Islet precursor cell (in vitro differentiated cells): ENCODE measurements around the gene LRRFIP1.
A peak's percentile ranks its signal among the peaks of the same experiment; 100 is the strongest.

Experiments used
- DNase-seq: peaks from one replicate; pipeline ENCODE4 v3.0.0-alpha.2; 2018

Gene LRRFIP1

DNA sequence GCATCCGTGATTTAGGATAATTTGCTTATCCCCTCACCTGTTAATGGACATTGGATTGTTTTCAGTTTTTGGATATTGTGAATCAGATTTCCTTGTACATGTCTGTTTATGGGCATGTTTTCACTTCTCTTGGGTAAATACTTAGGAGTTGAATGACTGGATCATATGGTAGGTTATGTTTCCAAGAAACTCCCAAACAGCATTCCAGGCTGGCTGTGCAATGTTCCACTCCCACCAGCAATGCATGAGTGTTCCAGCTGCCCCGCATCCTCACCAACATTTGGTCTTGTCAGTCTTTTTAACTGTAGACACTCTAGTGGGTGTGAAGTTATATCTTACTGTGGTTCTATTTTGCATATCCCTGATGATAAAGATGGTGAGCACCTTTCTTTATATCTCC is 8.9 kb upstream of the LRRFIP1 start:
- no peak for DNase-seq

DNA sequence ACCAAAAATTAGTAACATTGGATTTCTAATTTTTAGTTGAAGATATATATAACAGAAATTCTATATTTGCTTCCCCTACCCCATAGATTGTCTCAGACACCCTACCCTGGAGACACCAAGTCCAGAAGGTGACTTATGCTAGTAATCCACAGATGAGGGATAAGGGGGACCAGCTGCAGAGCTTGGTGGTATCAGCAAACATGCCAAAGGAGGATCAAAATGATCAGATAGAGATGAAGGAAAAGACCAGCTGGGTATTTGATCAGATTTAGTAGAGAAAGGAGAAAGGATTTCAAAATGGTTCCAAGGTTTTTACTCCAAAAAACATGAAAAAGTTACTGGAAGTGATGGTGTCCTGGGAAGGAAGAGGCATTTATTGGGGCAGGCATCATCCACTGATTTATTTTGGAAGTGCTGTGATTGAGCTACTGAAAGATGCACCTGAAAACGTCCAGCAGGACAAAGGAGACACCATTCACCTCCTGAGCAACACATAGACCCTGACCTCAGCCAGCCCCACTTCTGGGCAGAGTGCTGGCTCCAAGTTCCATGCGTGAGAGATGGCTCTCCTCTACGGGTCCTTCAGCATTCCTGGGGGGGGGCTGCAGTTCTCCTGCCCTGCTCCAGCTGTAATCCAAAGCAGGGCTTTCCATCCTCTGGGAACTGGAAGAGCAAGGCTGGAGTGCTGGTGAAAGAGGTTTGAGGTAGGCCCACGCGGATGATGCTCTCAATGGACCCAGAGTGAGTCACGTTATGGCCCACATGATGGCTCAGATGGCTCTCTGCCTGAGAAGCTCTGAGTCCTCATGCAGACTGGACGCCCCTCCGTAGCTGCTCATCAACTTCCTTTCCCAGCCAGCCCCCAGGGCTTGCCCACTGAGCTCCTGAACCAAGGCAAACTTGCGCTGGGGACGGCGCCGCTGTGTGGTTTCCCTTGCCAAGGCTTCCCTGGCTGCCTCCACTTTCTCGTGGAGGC is 3.7 kb upstream of the LRRFIP1 start:
- DNase-seq, result peak; percentile 53

DNA sequence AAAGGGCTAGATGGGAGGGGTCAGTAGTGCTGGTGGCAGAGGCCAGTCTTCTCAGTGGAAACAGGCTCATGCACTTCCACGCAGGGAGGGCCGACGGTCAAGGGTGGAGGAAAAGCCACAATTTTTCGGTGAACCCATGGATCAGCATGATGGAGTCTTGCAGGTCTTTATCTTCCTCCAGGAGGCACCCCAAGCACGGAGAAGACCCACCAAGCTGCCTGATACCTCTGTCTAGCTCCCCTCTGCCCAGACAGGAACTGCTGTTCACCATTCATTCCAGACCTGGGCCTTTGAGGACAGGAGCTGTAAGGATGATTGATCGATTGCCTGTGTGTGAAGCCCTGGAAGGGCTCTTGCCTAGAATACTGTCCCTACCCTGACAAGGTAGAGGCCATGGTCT is 2.8 kb upstream of the LRRFIP1 start:
- no peak for DNase-seq

DNA sequence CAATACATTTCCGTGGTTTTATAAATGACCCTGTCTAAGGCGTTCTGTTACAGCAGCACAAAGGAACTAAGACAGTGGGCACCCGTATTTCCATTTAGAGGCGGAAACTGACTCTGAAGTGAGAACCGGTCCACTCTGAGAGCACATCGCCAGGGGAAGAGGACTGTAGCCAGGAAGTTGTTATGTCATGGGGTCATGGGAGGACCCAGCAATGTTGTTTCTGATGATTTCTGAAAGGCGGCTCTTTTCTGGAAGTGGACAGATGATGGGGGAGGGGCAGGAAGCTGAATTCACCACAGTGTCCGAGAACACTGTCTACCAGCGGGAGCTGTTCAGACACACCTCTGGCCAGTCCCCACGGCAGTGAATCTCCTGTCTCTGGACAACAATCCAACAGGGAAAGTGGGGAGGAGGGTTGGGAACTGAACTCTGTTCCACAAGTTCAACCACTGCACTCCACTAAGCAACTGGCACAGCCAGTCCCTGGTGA is 2.1 kb upstream of the LRRFIP1 start:
- DNase-seq, result peak; percentile 38

GRCh38 chr2:237625777-237626176 is 1.6 kb upstream of the LRRFIP1 start:
- DNase-seq, result no peak

DNA sequence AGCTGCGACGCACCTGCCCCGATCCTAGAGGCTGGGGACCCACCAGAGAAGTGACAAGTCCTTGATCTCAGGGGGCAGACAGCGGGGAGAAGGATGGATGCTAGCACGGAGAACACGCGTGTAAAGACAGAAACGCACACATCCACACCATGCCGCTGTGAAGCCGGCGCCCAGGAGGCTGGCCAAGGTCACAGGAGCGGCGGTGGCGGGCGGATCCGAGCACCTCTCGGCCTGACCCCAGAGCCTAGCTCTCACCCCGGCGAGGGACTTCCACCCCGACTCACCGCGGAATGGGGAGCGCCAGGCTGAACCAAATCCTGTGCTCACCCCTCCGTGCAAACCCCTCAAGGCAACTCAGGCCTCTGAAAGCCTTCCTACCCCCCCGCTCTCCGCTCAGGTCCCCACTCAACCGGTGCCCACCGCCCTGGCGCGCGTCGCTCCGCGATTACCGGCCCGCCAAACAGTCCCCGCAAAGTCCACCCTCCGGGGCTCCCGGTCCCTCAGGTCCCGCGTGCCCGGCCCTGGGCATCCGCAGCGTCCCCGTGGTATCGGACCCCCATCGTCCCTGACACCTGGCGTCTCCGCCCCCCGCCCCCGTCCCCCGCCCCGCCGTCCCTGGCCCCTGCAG is 460 bp upstream of the LRRFIP1 start:
- DNase-seq, result peak; percentile 57

GRCh38 chr2:237628247-237629187 is 1.1 kb downstream of the LRRFIP1 start:
- DNase-seq, result no peak

DNA sequence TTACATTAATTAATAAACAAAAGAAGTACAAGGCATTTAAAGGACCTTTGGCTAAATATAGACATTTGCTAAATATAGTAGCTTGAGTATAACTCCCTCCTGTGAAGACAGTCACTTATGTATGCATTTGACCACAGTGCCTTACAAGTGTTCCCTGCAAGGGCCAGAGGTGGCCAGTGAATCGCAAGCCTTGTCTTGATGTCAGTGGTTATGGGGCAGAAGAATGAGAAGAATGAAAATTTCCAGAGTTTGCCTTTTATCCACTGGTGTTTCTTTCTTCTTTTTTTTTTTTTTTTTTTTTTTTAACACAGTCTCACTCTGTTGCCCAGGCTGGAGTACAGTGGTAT is 1.8 kb downstream of the LRRFIP1 start:
- no peak for DNase-seq

DNA sequence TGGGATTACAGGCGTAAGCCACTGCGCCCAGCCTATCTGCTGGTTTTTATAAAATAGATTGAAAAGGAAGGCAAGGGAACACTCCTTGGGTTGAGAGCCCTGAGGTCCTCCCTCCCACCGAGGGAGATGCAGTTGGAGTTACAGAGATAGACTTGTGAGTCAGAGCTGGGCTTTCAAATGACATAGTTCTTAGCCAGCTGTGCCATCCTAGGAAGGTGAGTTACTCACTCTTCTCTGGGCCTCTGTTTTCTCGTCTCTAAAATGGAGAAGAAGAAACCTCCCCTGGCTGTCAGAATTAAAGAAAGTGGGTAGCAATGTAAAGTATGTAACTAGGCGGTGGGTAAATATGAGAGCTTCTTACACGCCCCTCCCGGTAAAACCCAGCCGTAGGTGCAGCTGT is 2.4 kb downstream of the LRRFIP1 start:
- no peak for DNase-seq

DNA sequence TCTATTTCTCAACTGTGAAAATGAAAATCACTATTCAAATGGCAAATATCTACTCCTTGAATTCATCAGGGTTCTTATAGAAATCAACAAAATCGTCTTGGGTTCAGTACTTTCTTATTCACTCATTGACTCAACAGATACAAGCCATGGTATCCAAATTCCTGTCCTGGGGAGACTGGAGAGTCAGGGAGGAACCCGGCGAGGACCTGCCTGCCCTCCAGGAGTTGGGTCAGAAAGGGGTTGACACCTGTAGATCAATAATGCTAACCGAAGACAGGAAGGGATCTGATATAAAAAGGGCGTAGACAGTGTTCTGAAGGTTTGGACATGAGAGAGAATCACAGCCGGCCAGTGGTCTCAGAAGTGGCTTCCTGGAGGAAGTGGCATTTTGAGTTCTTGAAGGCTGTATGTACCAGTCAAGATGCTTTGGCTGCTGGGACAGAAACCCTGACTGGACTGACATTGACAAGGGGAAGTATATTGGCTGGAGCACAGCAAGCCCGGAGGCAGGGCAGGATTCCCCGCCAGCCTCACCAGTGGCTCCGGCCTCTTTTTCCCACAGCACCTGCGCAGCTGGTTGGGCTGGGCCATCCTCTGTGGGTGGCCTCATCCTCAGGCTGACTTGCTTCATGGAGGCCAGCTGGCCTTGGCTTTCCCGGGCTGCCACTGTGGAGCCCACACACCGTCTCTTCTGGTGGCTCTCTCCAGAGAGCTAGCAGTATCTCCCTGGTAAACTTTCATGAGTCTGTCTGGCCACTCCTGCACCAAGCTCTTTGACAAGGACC is 3.0 kb downstream of the LRRFIP1 start:
- peak; percentile 51 for DNase-seq

DNA sequence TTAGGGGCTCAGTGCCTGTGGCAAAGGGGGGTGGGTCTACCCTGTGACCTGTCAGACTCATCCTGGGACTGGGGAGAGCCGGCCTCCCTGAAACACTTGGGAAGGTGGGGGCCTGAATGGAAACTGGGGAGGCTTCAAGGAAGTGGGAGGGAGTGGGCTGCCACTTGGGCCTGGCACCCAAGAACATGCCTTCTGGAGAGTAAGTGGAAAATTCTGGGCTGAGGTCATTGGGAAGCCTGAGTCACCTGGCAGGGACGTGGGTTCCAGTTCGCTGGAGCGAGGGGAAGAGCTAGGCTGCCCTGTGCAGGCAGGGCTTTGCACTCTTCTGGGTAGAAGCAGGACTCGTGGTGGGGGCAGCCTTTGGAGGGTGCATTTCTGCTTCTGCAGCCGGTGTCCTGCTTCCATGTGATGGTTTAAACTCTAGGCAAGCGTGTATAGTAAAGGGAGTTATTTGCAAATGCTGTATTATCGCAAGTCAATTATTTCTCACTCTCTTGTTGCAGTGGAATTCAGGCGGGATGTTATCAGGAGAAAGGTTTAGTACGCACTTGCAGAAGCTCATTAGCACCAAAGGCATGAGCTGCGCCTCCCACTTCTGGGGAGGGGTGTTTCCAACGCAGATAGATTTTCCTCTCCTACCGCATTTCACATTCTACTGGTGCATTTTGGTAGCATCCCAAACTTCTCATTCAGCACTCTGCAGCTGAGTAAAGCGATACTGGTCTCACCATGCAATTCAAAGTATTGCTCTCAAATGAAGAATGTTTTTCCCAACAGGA is 3.8 kb downstream of the LRRFIP1 start:
- no peak for DNase-seq

DNA sequence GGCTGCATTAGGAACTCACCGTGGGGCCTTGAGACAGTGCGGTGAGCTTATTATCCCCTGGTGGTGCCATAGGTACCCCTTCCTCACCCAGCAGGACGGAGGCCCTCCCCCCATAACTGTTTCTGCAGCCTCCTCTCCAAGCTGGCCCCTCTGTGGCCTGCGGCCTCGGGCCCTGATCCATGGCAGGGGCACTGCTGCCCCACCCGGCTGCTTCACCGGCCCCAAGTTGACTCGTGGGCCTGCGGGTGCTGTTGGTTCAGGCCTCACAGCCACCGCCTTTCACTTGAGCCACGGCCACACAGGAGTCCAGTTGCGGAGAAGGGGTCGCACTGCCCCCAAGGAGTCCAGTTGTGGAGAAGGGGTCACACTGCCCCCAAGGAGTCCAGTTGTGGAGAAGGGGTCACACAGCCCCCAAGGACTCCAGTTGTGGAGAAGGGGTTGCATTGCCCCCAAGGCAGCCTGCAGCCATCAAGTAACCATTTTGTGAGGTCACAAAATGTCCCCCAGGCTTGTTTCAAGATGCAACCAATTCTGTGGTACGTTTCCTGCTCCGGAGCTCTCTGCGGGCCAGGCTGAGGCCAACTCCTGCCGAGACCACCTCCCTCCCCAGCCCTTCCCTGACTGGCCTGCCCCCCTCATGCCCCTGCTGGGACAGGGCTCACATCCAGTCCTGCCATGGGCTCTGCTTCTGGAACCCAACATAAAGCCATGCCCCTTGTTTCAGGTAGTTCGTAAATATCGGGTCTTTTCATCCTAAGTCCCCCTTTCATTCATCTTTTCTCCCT is 4.6 kb downstream of the LRRFIP1 start:
- peak; percentile 33 for DNase-seq

DNA sequence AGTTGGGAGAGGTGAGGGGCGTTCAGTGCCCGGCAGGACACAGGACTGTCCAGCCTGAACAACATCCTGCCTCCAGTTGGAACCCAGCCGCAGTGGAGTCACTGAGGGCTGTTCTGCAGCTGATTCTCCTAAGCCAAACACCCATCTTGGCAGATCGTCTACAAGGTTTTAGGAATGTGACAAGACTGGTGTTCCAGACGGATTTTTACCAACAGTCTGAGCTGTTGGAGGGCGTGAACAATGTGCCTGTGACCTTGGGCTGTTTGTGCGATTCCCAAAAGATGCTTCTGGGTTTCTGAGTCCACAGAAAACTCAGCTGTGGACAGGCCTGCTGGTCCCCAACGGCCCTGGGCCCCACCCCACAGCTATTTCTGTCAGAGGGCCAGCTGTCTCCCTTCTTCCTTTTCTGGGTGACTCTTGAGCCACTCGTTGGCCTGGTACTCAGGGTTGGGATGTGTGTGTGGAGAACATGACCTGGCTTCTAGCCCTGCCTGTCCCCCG is 5.7 kb downstream of the LRRFIP1 start:
- no peak for DNase-seq

- no peak for DNase-seq
These were observed 9.2 kb downstream of the LRRFIP1 start for GRCh38 chr2:237636578-237636977.

- no peak for DNase-seq
These were observed 10.2 kb downstream of the LRRFIP1 start for GRCh38 chr2:237637429-237638135.

GRCh38 chr2:237638176-237638575 is 10.8 kb downstream of the LRRFIP1 start:
- DNase-seq, result peak; percentile 29

GRCh38 chr2:237639052-237639835 is 11.9 kb downstream of the LRRFIP1 start:
- peak; percentile 21 for DNase-seq

- DNase-seq, result peak; percentile 45
These were observed 12.4 kb downstream of the LRRFIP1 start for GRCh38 chr2:237639836-237640220.

GRCh38 chr2:237640493-237640998 is 13.2 kb downstream of the LRRFIP1 start:
- no peak for DNase-seq
